ENCODE measurements around the gene IQCH.

IQCH gene

DNA sequence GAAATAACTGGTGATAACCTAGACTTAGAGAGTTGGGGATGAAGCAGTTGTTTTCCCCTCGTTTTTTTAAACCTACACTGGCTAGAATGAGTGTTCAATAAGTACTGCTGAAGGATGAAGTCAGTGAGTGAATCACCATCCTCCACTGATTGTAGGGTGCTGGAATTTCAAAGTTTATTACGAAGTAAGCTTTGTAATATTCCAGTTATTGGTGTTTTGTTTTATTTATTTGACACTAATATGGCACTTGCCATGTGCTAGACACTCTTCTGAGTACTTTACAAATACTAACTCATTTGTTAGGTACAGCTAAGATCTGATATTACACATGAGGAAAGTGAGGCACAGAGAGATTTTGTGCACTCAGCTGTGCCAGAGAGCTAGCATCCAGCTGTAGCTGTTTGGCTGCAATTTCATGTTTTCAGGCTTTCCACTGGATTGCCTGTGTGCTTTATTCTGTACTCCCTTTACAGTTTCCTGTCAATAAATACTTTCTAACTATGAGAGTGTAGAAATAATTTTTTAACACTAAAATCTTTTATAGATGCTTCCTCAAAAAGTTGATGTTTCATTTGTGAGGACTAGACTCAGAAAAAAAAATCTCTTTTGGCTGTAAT lies 293.8 kb downstream of the IQCH start:
- H3K36me3 ChIP-seq: peaks cover 18% of the 10 kb centered on the region
- peaks cover under 1 to 2% of the 10 kb centered on the region in 2 experiments for H3K4me1 ChIP-seq (ENCODE audit: control insufficient read depth in 1 of 2, insufficient read depth in 1 of 2, low read depth in 1 of 2, low read length in 1 of 2)

DNA sequence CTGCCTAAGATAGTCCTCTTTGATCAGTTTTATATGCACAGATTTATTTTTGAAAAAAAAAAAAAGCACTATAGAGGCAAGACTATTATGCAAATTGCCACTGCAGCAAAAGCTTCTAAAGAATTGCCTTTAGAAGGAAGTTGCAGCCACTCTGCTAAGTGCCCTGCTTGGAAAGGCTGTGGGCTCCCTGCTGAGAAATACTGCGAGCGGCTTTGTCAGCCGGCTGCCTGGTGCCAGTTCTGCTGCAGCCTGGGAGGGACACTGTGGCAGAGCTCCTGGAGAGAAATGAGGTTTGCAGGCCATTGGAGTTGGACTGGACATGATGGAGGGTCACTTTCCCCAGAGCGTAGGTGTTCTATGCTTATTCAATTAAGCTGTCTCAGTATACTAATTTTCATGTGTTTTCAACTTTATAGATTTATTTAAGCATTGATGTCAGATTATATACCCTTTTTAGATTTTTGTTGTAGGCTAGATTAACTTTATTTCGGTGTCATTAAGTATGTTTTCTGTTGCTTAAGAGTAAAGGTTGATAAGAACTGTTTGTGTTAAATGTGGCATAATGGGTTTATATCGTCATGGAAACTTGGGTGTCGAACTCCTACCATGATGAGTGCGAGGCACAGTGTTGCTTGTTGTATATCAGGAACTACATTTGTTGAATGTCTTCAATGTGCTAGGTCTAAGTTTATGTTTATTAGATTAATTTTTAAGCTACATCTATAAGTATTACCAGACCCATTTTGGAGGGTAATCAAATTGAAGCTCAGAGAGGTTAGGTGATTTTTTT lies 294.5 kb downstream of the IQCH start:
- H3K9me3 ChIP-seq: no peaks in the 10 kb centered on the region
- H3K27ac ChIP-seq: no peak overlapping the region
- TF ChIP-seq, protein P1, sequence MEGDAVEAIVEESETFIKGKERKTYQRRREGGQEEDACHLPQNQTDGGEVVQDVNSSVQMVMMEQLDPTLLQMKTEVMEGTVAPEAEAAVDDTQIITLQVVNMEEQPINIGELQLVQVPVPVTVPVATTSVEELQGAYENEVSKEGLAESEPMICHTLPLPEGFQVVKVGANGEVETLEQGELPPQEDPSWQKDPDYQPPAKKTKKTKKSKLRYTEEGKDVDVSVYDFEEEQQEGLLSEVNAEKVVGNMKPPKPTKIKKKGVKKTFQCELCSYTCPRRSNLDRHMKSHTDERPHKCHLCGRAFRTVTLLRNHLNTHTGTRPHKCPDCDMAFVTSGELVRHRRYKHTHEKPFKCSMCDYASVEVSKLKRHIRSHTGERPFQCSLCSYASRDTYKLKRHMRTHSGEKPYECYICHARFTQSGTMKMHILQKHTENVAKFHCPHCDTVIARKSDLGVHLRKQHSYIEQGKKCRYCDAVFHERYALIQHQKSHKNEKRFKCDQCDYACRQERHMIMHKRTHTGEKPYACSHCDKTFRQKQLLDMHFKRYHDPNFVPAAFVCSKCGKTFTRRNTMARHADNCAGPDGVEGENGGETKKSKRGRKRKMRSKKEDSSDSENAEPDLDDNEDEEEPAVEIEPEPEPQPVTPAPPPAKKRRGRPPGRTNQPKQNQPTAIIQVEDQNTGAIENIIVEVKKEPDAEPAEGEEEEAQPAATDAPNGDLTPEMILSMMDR (IDR thresholded peaks at IDR 0.05): no peak
- H3K27me3 ChIP-seq: no peaks in the 10 kb centered on the region
- no peak overlapping the region for H3K4me3 ChIP-seq (ENCODE audit: low read depth in 1 of 2, low read length in 1 of 2)
- H3K36me3 ChIP-seq: peaks cover 18% of the 10 kb centered on the region
- H3K4me1 ChIP-seq (ENCODE audit: control insufficient read depth in 1 of 2, insufficient read depth in 1 of 2, low read depth in 1 of 2, low read length in 1 of 2): no peaks in the 10 kb centered on the region

More for the DNA sequence above, 293.8 kb downstream of the IQCH start:
- TF ChIP-seq, protein P1 (IDR thresholded peaks at IDR 0.05): no peak
- H3K4me3 ChIP-seq (ENCODE audit: low read depth in 1 of 2, low read length in 1 of 2): no peak overlapping the region
- no peak overlapping the region for H3K27ac ChIP-seq
- no peaks in the 10 kb centered on the region for H3K9me3 ChIP-seq
- no peaks in the 10 kb centered on the region for H3K27me3 ChIP-seq

DNA sequence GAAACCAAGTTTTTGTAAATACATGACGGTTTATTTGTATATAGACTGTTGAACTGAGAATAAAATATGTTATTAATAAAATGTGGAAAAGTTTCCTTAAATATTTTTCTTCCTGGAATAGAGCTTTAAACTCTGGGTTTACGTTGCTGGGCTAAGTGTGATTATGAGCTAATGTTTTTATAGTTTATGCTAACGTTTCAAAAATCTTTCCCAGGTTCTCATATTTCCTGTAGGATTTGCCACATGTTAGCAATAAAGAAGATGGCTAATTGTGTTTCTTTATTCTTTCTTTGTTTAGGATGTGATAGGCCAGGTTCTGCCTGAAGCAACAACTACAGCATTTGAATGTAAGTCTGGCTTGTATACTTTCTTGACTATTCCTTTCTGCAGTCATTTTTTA lies 295.1 kb downstream of the IQCH start:
- Histone ChIP-seq H3K4me3 (ENCODE audit: low read depth in 1 of 2, low read length in 1 of 2) (no peak overlapping the region), H3K4me1 (ENCODE audit: control insufficient read depth in 1 of 2, insufficient read depth in 1 of 2, low read depth in 1 of 2, low read length in 1 of 2) (no peaks in the 10 kb centered on the region), H3K9me3 (no peaks in the 10 kb centered on the region), H3K36me3 (peaks cover 18% of the 10 kb centered on the region), H3K27ac (no peak overlapping the region), H3K27me3 (no peaks in the 10 kb centered on the region)
- TF ChIP-seq, protein P1 (IDR thresholded peaks at IDR 0.05): no peak

DNA sequence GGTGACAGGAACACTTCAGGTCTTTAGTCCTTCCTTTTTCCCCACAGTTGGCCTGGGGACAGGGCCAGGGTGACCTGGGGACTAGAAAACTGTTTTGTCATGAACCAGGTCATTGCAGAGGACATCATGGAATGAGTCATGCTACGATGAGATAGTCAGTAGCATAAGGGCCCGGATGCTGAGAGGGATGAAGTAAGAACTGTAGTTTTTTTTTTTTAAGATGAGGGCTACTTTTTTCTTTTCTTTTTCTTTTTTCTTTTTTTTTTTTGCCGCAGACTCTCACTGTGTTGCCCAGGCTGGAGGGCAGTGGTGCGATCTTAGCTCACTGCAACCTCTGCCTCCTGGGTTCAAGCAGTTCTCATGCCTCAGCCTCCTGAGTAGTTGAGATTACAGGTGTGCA lies 295.9 kb downstream of the IQCH start:
- Histone ChIP-seq H3K27ac (no peak overlapping the region), H3K4me3 (ENCODE audit: low read depth in 1 of 2, low read length in 1 of 2) (no peak overlapping the region)

DNA sequence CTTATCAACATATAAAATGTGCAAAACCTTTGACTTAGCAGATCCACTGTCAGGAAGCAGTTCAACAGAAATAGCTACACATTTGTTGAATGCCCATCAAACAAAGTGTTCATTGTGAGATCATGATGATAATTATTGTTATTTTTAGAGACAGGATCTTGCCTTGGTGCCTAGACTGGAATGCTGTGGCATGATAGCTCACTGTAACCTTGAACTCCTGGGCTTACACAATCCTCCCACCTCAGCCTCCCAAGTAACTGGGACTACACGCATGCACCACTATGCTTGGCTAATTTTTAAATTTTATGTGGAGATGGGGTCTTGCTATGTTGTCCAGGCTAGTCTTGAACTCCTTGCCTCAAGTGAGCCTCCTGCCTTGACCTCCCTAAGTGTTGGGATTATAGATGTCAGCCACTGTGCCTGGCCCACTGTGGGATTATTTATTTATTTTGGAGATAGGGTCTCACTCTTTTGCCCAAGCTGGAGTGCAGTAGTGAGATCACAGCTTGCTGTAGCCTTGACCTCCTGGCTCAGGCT lies 296.7 kb downstream of the IQCH start:
- Histone ChIP-seq H3K36me3 (peaks cover 15% of the 10 kb centered on the region), H3K27ac (no peak overlapping the region), H3K4me1 (ENCODE audit: control insufficient read depth in 1 of 2, insufficient read depth in 1 of 2, low read depth in 1 of 2, low read length in 1 of 2) (no peaks in the 10 kb centered on the region), H3K27me3 (no peaks in the 10 kb centered on the region), H3K9me3 (no peaks in the 10 kb centered on the region), H3K4me3 (ENCODE audit: low read depth in 1 of 2, low read length in 1 of 2) (no peak overlapping the region)
- TF ChIP-seq, protein P1 (IDR thresholded peaks at IDR 0.05): no peak

More for the DNA sequence above, 295.9 kb downstream of the IQCH start:
- no peaks in the 10 kb centered on the region for H3K9me3 ChIP-seq
- TF ChIP-seq, protein P1 (IDR thresholded peaks at IDR 0.05): no peak
- no peaks in the 10 kb centered on the region for H3K4me1 ChIP-seq (ENCODE audit: control insufficient read depth in 1 of 2, insufficient read depth in 1 of 2, low read depth in 1 of 2, low read length in 1 of 2)
- no peaks in the 10 kb centered on the region for H3K27me3 ChIP-seq
- peaks cover 18% of the 10 kb centered on the region for H3K36me3 ChIP-seq

Measured in neutrophil (primary cell).